GM18951 (cell line): Measurements from ENCODE around the gene LGR4.

ENCODE experiments used
- POLR2A ChIP-seq: IDR thresholded peaks from 4 replicates; pipeline ENCODE4 v1.6.1; 2011; ENCODE audit warnings: mild to moderate bottlenecking; ENCODE audit not compliant: insufficient read length, insufficient read depth; ENCODE audit errors: extremely low read depth
- in situ Hi-C: fragments of 300-500 bp; cut with MboI; formaldehyde crosslinking; loops from one replicate; pipeline ENCODE4 v1.12.0; 2022; ENCODE audit warnings: low sequenced_read_pairs, mixed read lengths, inconsistent platforms; ENCODE audit not compliant: unreplicated experiment

Gene LGR4

GRCh38 chr11:27501100-27501499, 28.5 kb upstream of the LGR4 start:
- TF ChIP-seq POLR2A: no peak
- in situ Hi-C loops: no loop called here

GRCh38 chr11:27497911-27498310, 25.3 kb upstream of the LGR4 start:
- TF ChIP-seq POLR2A: no peak
- in situ Hi-C loops: loop anchor here (10.0 to 25.0 kb wide), 2 partner anchors 313 to 736 kb away; no protein-coding TSS in a partner anchor

GRCh38 chr11:27497284-27497866, 24.8 kb upstream of the LGR4 start:
- no peak for TF ChIP-seq POLR2A
- in situ Hi-C loops: loop anchor here (10.0 to 25.0 kb wide), 2 partner anchors 313 to 735 kb away; no protein-coding TSS in a partner anchor

- in situ Hi-C loops: loop anchor here (10.0 to 25.0 kb wide), 2 partner anchors 312 to 734 kb away; no protein-coding TSS in a partner anchor
- TF ChIP-seq POLR2A: no peak
Observed at GRCh38 chr11:27496461-27496860, 23.9 kb upstream of the LGR4 start.

- no peak for TF ChIP-seq POLR2A
- in situ Hi-C loops: loop anchor here (10.0 to 25.0 kb wide), 2 partner anchors 311 to 734 kb away; no protein-coding TSS in a partner anchor
Observed at GRCh38 chr11:27495710-27496300, 23.2 kb upstream of the LGR4 start.

GRCh38 chr11:27489092-27489491, 16.5 kb upstream of the LGR4 start:
- TF ChIP-seq POLR2A: no peak
- in situ Hi-C loops: loop anchor here (25.0 kb wide), 1 partner anchor 727 kb away; no protein-coding TSS in a partner anchor

GRCh38 chr11:27487706-27488105, 15.1 kb upstream of the LGR4 start:
- in situ Hi-C loops: loop anchor here (25.0 kb wide), 1 partner anchor 725 kb away; no protein-coding TSS in a partner anchor
- no peak for TF ChIP-seq POLR2A

GRCh38 chr11:27485930-27486773, 13.6 kb upstream of the LGR4 start:
- in situ Hi-C loops: loop anchor here (25.0 kb wide), 1 partner anchor 724 kb away; no protein-coding TSS in a partner anchor

GRCh38 chr11:27482793-27483192, 10.2 kb upstream of the LGR4 start:
- in situ Hi-C loops: loop anchor here (25.0 kb wide), 1 partner anchor 720 kb away; no protein-coding TSS in a partner anchor
- TF ChIP-seq POLR2A: no peak

More at GRCh38 chr11:27485930-27486773, 13.6 kb upstream of the LGR4 start:
- no peak for TF ChIP-seq POLR2A

- TF ChIP-seq POLR2A: no peak
- in situ Hi-C loops: loop anchor here (25.0 kb wide), 1 partner anchor 720 kb away; no protein-coding TSS in a partner anchor
Observed at GRCh38 chr11:27481992-27482391, 9.4 kb upstream of the LGR4 start.

GRCh38 chr11:27477831-27478230, 5.2 kb upstream of the LGR4 start:
- in situ Hi-C loops: loop anchor here (25.0 kb wide), 1 partner anchor 716 kb away; no protein-coding TSS in a partner anchor
- TF ChIP-seq POLR2A: no peak

- no peak for TF ChIP-seq POLR2A
- in situ Hi-C loops: loop anchor here (25.0 kb wide), 1 partner anchor 715 kb away; no protein-coding TSS in a partner anchor
Observed at GRCh38 chr11:27477243-27477642, 4.7 kb upstream of the LGR4 start.

GRCh38 chr11:27475622-27476021, 3.0 kb upstream of the LGR4 start:
- in situ Hi-C loops: loop anchor here (25.0 kb wide), 1 partner anchor 713 kb away; no protein-coding TSS in a partner anchor
- no peak for TF ChIP-seq POLR2A

- no peak for TF ChIP-seq POLR2A
- in situ Hi-C loops: no loop called here
Observed at GRCh38 chr11:27473017-27473406, 422 bp upstream of the LGR4 start.
